HepG2 (cell line): ENCODE results near the gene DPEP3.

ENCODE experiments used
- ATRX ChIP-seq: sonication (generic); formaldehyde crosslinking; IDR thresholded peaks from 2 replicates; pipeline ENCODE4 v1.4.0; 2020; ENCODE audit warnings: missing genetic modification reagents, borderline replicate concordance
- CBFB ChIP-seq: sonication (generic); formaldehyde crosslinking; IDR thresholded peaks from 2 replicates; pipeline ENCODE4 v1.4.0; 2020; ENCODE audit warnings: missing genetic modification reagents
- EP300 ChIP-seq, 3 experiments: sonication (generic) in 1 of 3; formaldehyde crosslinking in 1 of 3; IDR thresholded peaks; 2 replicates each; pipeline versions ENCODE4 v1.5.1 to v1.6.1; 2011 to 2020; ENCODE audit warnings: low read depth in 2 of 3, low read length in 2 of 3, borderline replicate concordance in 1 of 3, improper control_type of control experiment in 1 of 3, mild to moderate bottlenecking in 1 of 3, missing genetic modification reagents in 1 of 3, moderate library complexity in 1 of 3
- EZH2 ChIP-seq: conservative IDR thresholded peaks from 2 replicates; pipeline ENCODE4 v1.6.1; 2012; ENCODE audit warnings: mild to moderate bottlenecking, low read depth, low read length, moderate library complexity
- POLR2A ChIP-seq, 2 experiments: IDR thresholded peaks; 2 replicates each; pipeline ENCODE4 v1.6.1; 2011; ENCODE audit warnings: low read depth in 2 of 2, low read length in 2 of 2, mild to moderate bottlenecking in 1 of 2, moderate library complexity in 1 of 2; ENCODE audit not compliant: insufficient read depth in 1 of 2
- RAD21 ChIP-seq: fragments of 450-650 bp; formaldehyde crosslinking; IDR thresholded peaks from 2 replicates; pipeline ENCODE4 v1.5.0; 2020; ENCODE audit warnings: mild to moderate bottlenecking
- SP4 ChIP-seq: sonication (generic); formaldehyde crosslinking; IDR thresholded peaks from 2 replicates; pipeline ENCODE4 v1.8.1; 2023; ENCODE audit warnings: mild to moderate bottlenecking, missing genetic modification reagents
- TP53 ChIP-seq: sonication (generic); formaldehyde crosslinking; conservative IDR thresholded peaks from 2 replicates; pipeline ENCODE4 v1.4.0; 2020; ENCODE audit warnings: missing genetic modification reagents
- ZNF256 ChIP-seq: sonication (generic); formaldehyde crosslinking; conservative IDR thresholded peaks from 2 replicates; pipeline ENCODE4 v1.4.0; 2020; ENCODE audit warnings: missing genetic modification reagents
- ZNF274 ChIP-seq: sonication (generic); formaldehyde crosslinking; IDR thresholded peaks from 2 replicates; pipeline ENCODE4 v1.5.1; 2020; ENCODE audit warnings: mild to moderate bottlenecking, missing genetic modification reagents
- ZNF354B ChIP-seq: sonication (generic); formaldehyde crosslinking; IDR thresholded peaks from 2 replicates; pipeline ENCODE4 v1.8.0; 2022; ENCODE audit warnings: mild to moderate bottlenecking, missing genetic modification reagents
- ZNF407 ChIP-seq: sonication (generic); formaldehyde crosslinking; IDR thresholded peaks from one replicate; pipeline ENCODE4 v1.5.1; 2020; ENCODE audit warnings: mild to moderate bottlenecking, missing genetic modification reagents; ENCODE audit errors: not compliant biosample characterization
- ZNF792 ChIP-seq: IDR thresholded peaks from 2 replicates; pipeline ENCODE4 v1.6.1; 2016
- TF ChIP-seq, protein P1 (sequence below): sonication (generic); formaldehyde crosslinking; IDR thresholded peaks from 2 replicates; pipeline ENCODE4 v1.5.0; 2020; ENCODE audit warnings: mild to moderate bottlenecking, missing genetic modification reagents, moderate library complexity

- TF ChIP-seq ZNF256 (no peak), ATRX (CRISPR knock-in tag) (no peak), SP4 (CRISPR knock-in tag) (no peak), CBFB (CRISPR knock-in tag) (no peak), POLR2A (IDR thresholded peaks at IDR 0.05; ENCODE audit: insufficient read depth in 1 of 2, low read depth in 2 of 2, low read length in 2 of 2) (no peak), EP300 (IDR thresholded peaks at IDR 0.05; ENCODE audit: low read depth in 2 of 2, low read length in 2 of 2) (no peak), EP300 (CRISPR knock-in tag; IDR thresholded peaks at IDR 0.05; ENCODE audit: borderline replicate concordance) (no peak), ZNF354B (CRISPR knock-in tag) (no peak), EZH2 (no peak), RAD21 (no peak), ZNF274 (CRISPR knock-in tag) (no peak), ZNF407 (CRISPR knock-in tag) (no peak), TP53 (CRISPR knock-in tag) (no peak), ZNF792 (CRISPR knock-in tag) (no peak)
- TF ChIP-seq, protein P1, sequence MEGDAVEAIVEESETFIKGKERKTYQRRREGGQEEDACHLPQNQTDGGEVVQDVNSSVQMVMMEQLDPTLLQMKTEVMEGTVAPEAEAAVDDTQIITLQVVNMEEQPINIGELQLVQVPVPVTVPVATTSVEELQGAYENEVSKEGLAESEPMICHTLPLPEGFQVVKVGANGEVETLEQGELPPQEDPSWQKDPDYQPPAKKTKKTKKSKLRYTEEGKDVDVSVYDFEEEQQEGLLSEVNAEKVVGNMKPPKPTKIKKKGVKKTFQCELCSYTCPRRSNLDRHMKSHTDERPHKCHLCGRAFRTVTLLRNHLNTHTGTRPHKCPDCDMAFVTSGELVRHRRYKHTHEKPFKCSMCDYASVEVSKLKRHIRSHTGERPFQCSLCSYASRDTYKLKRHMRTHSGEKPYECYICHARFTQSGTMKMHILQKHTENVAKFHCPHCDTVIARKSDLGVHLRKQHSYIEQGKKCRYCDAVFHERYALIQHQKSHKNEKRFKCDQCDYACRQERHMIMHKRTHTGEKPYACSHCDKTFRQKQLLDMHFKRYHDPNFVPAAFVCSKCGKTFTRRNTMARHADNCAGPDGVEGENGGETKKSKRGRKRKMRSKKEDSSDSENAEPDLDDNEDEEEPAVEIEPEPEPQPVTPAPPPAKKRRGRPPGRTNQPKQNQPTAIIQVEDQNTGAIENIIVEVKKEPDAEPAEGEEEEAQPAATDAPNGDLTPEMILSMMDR (CRISPR knock-in tag) = no peak
Observed at GRCh38 chr16:68005211-68005610, 24.9 kb upstream of the DPEP3 start.
